Immature natural killer cell (primary cell): ENCODE measurements around the gene GCC1. TPM values are rescaled to one million over a fixed set of nuclear protein-coding genes. Genes with fewer than 3 reads are reported as not detected.

Source experiments
- DNase-seq, 3 donors: peaks; one replicate each; pipeline ENCODE4 v3.0.0; 2022; ENCODE audit warnings: mixed read lengths in 1 of 3
- H3K27ac Mint-ChIP-seq, 6 donors: one replicate each; pipeline ENCODE4 v1.8.0; 2020; ENCODE audit warnings: mixed read lengths in 6 of 6, mild to moderate bottlenecking in 5 of 6, inconsistent platforms in 4 of 6, moderate library complexity in 3 of 6
- H3K27me3 Mint-ChIP-seq, 3 donors: one replicate each; pipeline ENCODE4 v1.8.0; 2020 to 2021; ENCODE audit warnings: low read depth in 3 of 3, mild to moderate bottlenecking in 3 of 3, mixed read lengths in 3 of 3, moderate library complexity in 3 of 3, inconsistent platforms in 1 of 3
- H3K36me3 Mint-ChIP-seq, 3 donors: one replicate each; pipeline ENCODE4 v1.8.0; 2020; ENCODE audit warnings: mixed read lengths in 3 of 3, inconsistent platforms in 2 of 3, mild to moderate bottlenecking in 2 of 3
- H3K4me1 Mint-ChIP-seq, 2 donors: one replicate each; pipeline ENCODE4 v1.8.0; 2020; ENCODE audit warnings: inconsistent platforms in 2 of 2, mild to moderate bottlenecking in 2 of 2, mixed read lengths in 2 of 2, moderate library complexity in 1 of 2
- H3K4me3 Mint-ChIP-seq, 5 donors: one replicate each; pipeline ENCODE4 v1.8.0; 2020; ENCODE audit warnings: mild to moderate bottlenecking in 5 of 5, mixed read lengths in 5 of 5, inconsistent platforms in 3 of 5, moderate library complexity in 3 of 5
- H3K9me3 Mint-ChIP-seq, 6 donors: one replicate each; pipeline ENCODE4 v1.8.0; 2020; ENCODE audit warnings: mild to moderate bottlenecking in 6 of 6, mixed read lengths in 6 of 6, inconsistent platforms in 4 of 6, moderate library complexity in 3 of 6
- polyA plus RNA-seq, 3 donors: library from polyadenylated mRNA; unstranded; fragments of 300-500 nt; fragmentation: Illumina TruSeq; gene quantifications; one replicate each; pipeline ENCODE4 v1.2.3, GENCODE V29; 2021

The GCC1 gene
- polyA plus RNA-seq, 3 donors from 2014 or later = 4.8 to 20.1 (median 8.2) TPM

- DNase-seq = no peak
- Mint-ChIP-seq H3K4me3 (no peak overlapping the region), H3K27ac (no peak overlapping the region), H3K36me3 (peaks cover 0 to 4% (median 0%) of the 10 kb centered on the region in 3 donors), H3K27me3 (peaks cover 0 to under 1% (median 0%) of the 10 kb centered on the region in 3 donors), H3K9me3 (no peaks in the 10 kb centered on the region), H3K4me1 (no peaks in the 10 kb centered on the region)
These were observed 23.1 kb upstream of the GCC1 start for GRCh38 chr7:127608446-127608845.

- no peaks in the 10 kb centered on the region for H3K4me1 Mint-ChIP-seq
These were observed 15.5 kb upstream of the GCC1 start for GRCh38 chr7:127600885-127601284.

GRCh38 chr7:127598318-127598717, 12.9 kb upstream of the GCC1 start:
- Mint-ChIP-seq H3K4me1 (no peaks in the 10 kb centered on the region), H3K27ac (no peak overlapping the region), H3K9me3 (no peaks in the 10 kb centered on the region), H3K4me3 (no peak overlapping the region), H3K27me3 (peaks cover 2 to 6% (median 5%) of the 10 kb centered on the region in 3 donors), H3K36me3 (peaks cover 0 to 10% (median 7%) of the 10 kb centered on the region in 3 donors)
- DNase-seq = no peak

More at GRCh38 chr7:127600885-127601284, 15.5 kb upstream of the GCC1 start:
- Mint-ChIP-seq H3K9me3 (no peaks in the 10 kb centered on the region), H3K4me3 (no peak overlapping the region), H3K36me3 (peaks cover 0 to 10% (median 10%) of the 10 kb centered on the region in 3 donors), H3K27ac (no peak overlapping the region), H3K27me3 (peaks cover under 1 to 5% (median 2%) of the 10 kb centered on the region in 3 donors)
- no peak for DNase-seq

GRCh38 chr7:127595737-127596136, 10.3 kb upstream of the GCC1 start:
- Mint-ChIP-seq H3K27me3 (peaks cover 4 to 6% (median 5%) of the 10 kb centered on the region in 3 donors), H3K9me3 (no peaks in the 10 kb centered on the region), H3K4me1 (peaks cover 0 to 3% of the 10 kb centered on the region in 2 donors), H3K4me3 (no peak overlapping the region), H3K27ac (no peak overlapping the region), H3K36me3 (peaks cover 8 to 11% (median 10%) of the 10 kb centered on the region in 3 donors)
- no peak for DNase-seq

GRCh38 chr7:127594490-127594889, 9.1 kb upstream of the GCC1 start:
- Mint-ChIP-seq H3K4me3 (no peak overlapping the region), H3K4me1 (peaks cover 7 to 8% of the 10 kb centered on the region in 2 donors), H3K36me3 (peaks cover 8 to 17% (median 10%) of the 10 kb centered on the region in 3 donors), H3K27me3 (peaks cover 2 to 6% (median 5%) of the 10 kb centered on the region in 3 donors), H3K27ac (peak overlapping the region in 1 of 6 donors; percentile 66), H3K9me3 (no peaks in the 10 kb centered on the region)
- DNase-seq = no peak

GRCh38 chr7:127592550-127592949, 7.2 kb upstream of the GCC1 start:
- Mint-ChIP-seq H3K27me3 (peaks cover 2 to 7% (median 5%) of the 10 kb centered on the region in 3 donors), H3K27ac (no peak overlapping the region), H3K9me3 (no peaks in the 10 kb centered on the region), H3K36me3 (peaks cover 8 to 17% (median 10%) of the 10 kb centered on the region in 3 donors), H3K4me3 (no peak overlapping the region), H3K4me1 (peaks cover 16 to 19% of the 10 kb centered on the region in 2 donors)
- no peak for DNase-seq

GRCh38 chr7:127591591-127591990, 6.2 kb upstream of the GCC1 start:
- Mint-ChIP-seq H3K4me3 (no peak overlapping the region), H3K4me1 (peaks cover 23 to 25% of the 10 kb centered on the region in 2 donors), H3K27me3 (peaks cover 2 to 7% (median 5%) of the 10 kb centered on the region in 3 donors), H3K36me3 (peaks cover 4 to 17% (median 10%) of the 10 kb centered on the region in 3 donors), H3K27ac (no peak overlapping the region), H3K9me3 (no peaks in the 10 kb centered on the region)
- DNase-seq = no peak

- no peak overlapping the region for H3K27ac Mint-ChIP-seq
- peak overlapping the region in 1 of 5 donors; percentile 57 for H3K4me3 Mint-ChIP-seq
- peaks cover 4 to 17% (median 10%) of the 10 kb centered on the region in 3 donors for H3K36me3 Mint-ChIP-seq
- no peaks in the 10 kb centered on the region for H3K9me3 Mint-ChIP-seq
- H3K4me1 Mint-ChIP-seq = peaks cover 27 to 29% of the 10 kb centered on the region in 2 donors
- DNase-seq = no peak
- peaks cover 2 to 7% (median 5%) of the 10 kb centered on the region in 3 donors for H3K27me3 Mint-ChIP-seq
These were observed 5.8 kb upstream of the GCC1 start for GRCh38 chr7:127591189-127591588.

GRCh38 chr7:127589896-127590295, 4.5 kb upstream of the GCC1 start:
- H3K4me3 Mint-ChIP-seq = peak overlapping the region; percentile 95 to 99 (median 96)
- no peak for DNase-seq
- peaks cover 2 to 5% (median 4%) of the 10 kb centered on the region in 3 donors for H3K27me3 Mint-ChIP-seq
- peak overlapping the region; percentile 75 to 95 (median 87) for H3K27ac Mint-ChIP-seq
- peaks cover 4 to 17% (median 10%) of the 10 kb centered on the region in 3 donors for H3K36me3 Mint-ChIP-seq
- H3K4me1 Mint-ChIP-seq = peaks cover 38 to 39% of the 10 kb centered on the region in 2 donors
- H3K9me3 Mint-ChIP-seq = no peaks in the 10 kb centered on the region

GRCh38 chr7:127588697-127589482, 3.5 kb upstream of the GCC1 start:
- H3K27ac Mint-ChIP-seq = peak overlapping the region; percentile 82 to 97 (median 94)
- H3K27me3 Mint-ChIP-seq = peaks cover 0 to 5% (median 2%) of the 10 kb centered on the region in 3 donors
- peaks cover 48 to 49% of the 10 kb centered on the region in 2 donors for H3K4me1 Mint-ChIP-seq
- no peaks in the 10 kb centered on the region for H3K9me3 Mint-ChIP-seq
- peak in 1 of 3 donors; percentile 28 for DNase-seq
- peak overlapping the region; percentile 95 to 99 (median 96) for H3K4me3 Mint-ChIP-seq
- H3K36me3 Mint-ChIP-seq = peaks cover 4 to 17% (median 10%) of the 10 kb centered on the region in 3 donors

GRCh38 chr7:127588019-127588696, 2.8 kb upstream of the GCC1 start, which contains the start of gene ARF5:
ARF5 (plus strand) TSS chr7:127588411; CDS start chr7:127588499, 88 bp downstream.
- peak within 1 kb of the TSS; percentile 95 to 99 (median 96) for H3K4me3 Mint-ChIP-seq
- no peaks in the 10 kb centered on the region for H3K9me3 Mint-ChIP-seq
- H3K27me3 Mint-ChIP-seq = peaks cover 0 to 5% (median 1%) of the 10 kb centered on the region in 3 donors
- H3K4me1 Mint-ChIP-seq = peaks cover 55 to 56% of the 10 kb centered on the region in 2 donors
- peak; percentile 81 to 88 (median 86) for DNase-seq
- peak within 1 kb of the TSS; percentile 82 to 97 (median 94) for H3K27ac Mint-ChIP-seq
- H3K36me3 Mint-ChIP-seq = peaks cover 5 to 18% (median 10%) of the 10 kb centered on the region in 3 donors

GRCh38 chr7:127587663-127588018, 2.2 kb upstream of the GCC1 start:
- no peak for DNase-seq
- Mint-ChIP-seq H3K36me3 (peaks cover 10 to 23% (median 13%) of the 10 kb centered on the region in 3 donors), H3K9me3 (no peaks in the 10 kb centered on the region), H3K4me1 (peaks cover 60 to 61% of the 10 kb centered on the region in 2 donors), H3K27ac (peak overlapping the region in 4 of 6 donors; percentile 82 to 90 (median 84)), H3K4me3 (peak overlapping the region; percentile 91 to 96 (median 92)), H3K27me3 (peaks cover 0 to 5% (median 5%) of the 10 kb centered on the region in 3 donors)

- Mint-ChIP-seq H3K4me3 (peak overlapping the region; percentile 91 to 96 (median 92)), H3K27ac (peak overlapping the region; percentile 82 to 97 (median 92)), H3K36me3 (peaks cover 5 to 26% (median 14%) of the 10 kb centered on the region in 3 donors), H3K9me3 (no peaks in the 10 kb centered on the region), H3K4me1 (peaks cover 72 to 73% of the 10 kb centered on the region in 2 donors), H3K27me3 (peaks cover 0 to 6% (median 5%) of the 10 kb centered on the region in 3 donors)
- no peak for DNase-seq
These were observed 950 bp upstream of the GCC1 start for GRCh38 chr7:127586346-127586745.
